Kidney epithelial cell (primary cell): ENCODE results near the gene AFF1. TPM values are rescaled to one million over a fixed set of nuclear protein-coding genes. Genes with fewer than 3 reads are reported as not detected.

Experiments
- DNase-seq: peaks from one replicate; pipeline ENCODE4 v3.0.0-alpha.2; 2010; ENCODE audit warnings: low read depth
- H3K27me3 ChIP-seq: 2 replicates; pipeline ENCODE4 v1.6.0; 2011; ENCODE audit warnings: low read length; ENCODE audit not compliant: control insufficient read depth, insufficient read depth
- H3K36me3 ChIP-seq: 2 replicates; pipeline ENCODE4 v1.5.1; 2011; ENCODE audit warnings: low read length; ENCODE audit not compliant: control insufficient read depth, insufficient read depth
- H3K4me3 ChIP-seq: 2 replicates; pipeline ENCODE4 v1.5.1; 2011; ENCODE audit warnings: low read depth, mild to moderate bottlenecking, control low read depth, low read length
- CTCF ChIP-seq: IDR thresholded peaks from 2 replicates; pipeline ENCODE4 v1.5.1; 2011; ENCODE audit warnings: mild to moderate bottlenecking, moderate library complexity, low read length, control low read depth, inconsistent platforms; ENCODE audit not compliant: insufficient read depth, poor library complexity, severe bottlenecking
- total RNA-seq: library from RNA; depleted of rRNA; stranded (reverse); fragments of >200 nt; gene quantifications from 2 replicates; pipeline ENCODE4 v1.2.3, GENCODE V29; 2015

AFF1 gene
- total RNA-seq, 1 donor from 2014 or later = 16.9 TPM

GRCh38 chr4:86893136-86893535, 41.7 kb upstream of the AFF1 start:
- Histone ChIP-seq H3K36me3 (no peaks in the 10 kb centered on the region), H3K4me3 (no peak overlapping the region), H3K27me3 (no peaks in the 10 kb centered on the region)
- DNase-seq = no peak
- no peak for TF ChIP-seq CTCF

GRCh38 chr4:86894455-86894854, 40.4 kb upstream of the AFF1 start:
- no peaks in the 10 kb centered on the region for H3K36me3 ChIP-seq
- DNase-seq = no peak
- no peak overlapping the region for H3K4me3 ChIP-seq
- TF ChIP-seq CTCF = no peak
- no peaks in the 10 kb centered on the region for H3K27me3 ChIP-seq

GRCh38 chr4:86895692-86896488, 38.9 kb upstream of the AFF1 start:
- Histone ChIP-seq H3K4me3 (no peak overlapping the region), H3K36me3 (no peaks in the 10 kb centered on the region)
- peak; percentile 31 for DNase-seq

GRCh38 chr4:86896596-86896995, 38.2 kb upstream of the AFF1 start:
- DNase-seq = no peak
- TF ChIP-seq CTCF = no peak
- Histone ChIP-seq H3K27me3 (no peaks in the 10 kb centered on the region), H3K4me3 (no peak overlapping the region), H3K36me3 (no peaks in the 10 kb centered on the region)

More at GRCh38 chr4:86895692-86896488, 38.9 kb upstream of the AFF1 start:
- peak; percentile 65 for TF ChIP-seq CTCF
- no peaks in the 10 kb centered on the region for H3K27me3 ChIP-seq

GRCh38 chr4:86898562-86898961, 36.2 kb upstream of the AFF1 start:
- no peaks in the 10 kb centered on the region for H3K36me3 ChIP-seq
- TF ChIP-seq CTCF = peak; percentile 47
- H3K27me3 ChIP-seq = no peaks in the 10 kb centered on the region
- DNase-seq = no peak
- H3K4me3 ChIP-seq = no peak overlapping the region

GRCh38 chr4:86901864-86902263, 32.9 kb upstream of the AFF1 start:
- H3K27me3 ChIP-seq = no peaks in the 10 kb centered on the region
- H3K4me3 ChIP-seq = no peak overlapping the region
- H3K36me3 ChIP-seq = no peaks in the 10 kb centered on the region
- no peak for DNase-seq
- no peak for TF ChIP-seq CTCF
